Natural killer cell (primary cell): ENCODE measurements around the gene EPHA4. TPM values are rescaled to one million over a fixed set of nuclear protein-coding genes. Genes with fewer than 3 reads are reported as not detected.

Source experiments
- ATAC-seq, 3 donors: fragments of 150-1000 bp in 2 of 3; fragments of 200-7000 bp in 1 of 3; cut with Tn5 transposase; 1 replicate in 1 of 3; 2 replicates in 2 of 3; pipeline ENCODE4 v1.10.0; 2021; ENCODE audit warnings: mild to moderate bottlenecking in 2 of 3, moderate library complexity in 2 of 3
- DNase-seq, 2 donors: peaks; one replicate each; pipeline versions ENCODE4 v3.0.0 to v3.0.0-alpha.2; 2013 to 2021; ENCODE audit warnings: mixed read lengths in 1 of 2
- H3K27ac ChIP-seq: one replicate; pipeline ENCODE4 v1.5.1; 2013; ENCODE audit warnings: mild to moderate bottlenecking, low read length
- H3K27me3 ChIP-seq: one replicate; pipeline ENCODE4 v1.6.1; 2013; ENCODE audit warnings: low read length; ENCODE audit not compliant: control insufficient read depth, insufficient read depth
- H3K36me3 ChIP-seq: one replicate; pipeline ENCODE4 v1.6.1; 2013; ENCODE audit warnings: low read length; ENCODE audit not compliant: control insufficient read depth, insufficient read depth
- H3K4me1 ChIP-seq: one replicate; pipeline ENCODE4 v1.6.1; 2013; ENCODE audit warnings: low read length; ENCODE audit not compliant: control insufficient read depth, insufficient read depth
- H3K4me3 ChIP-seq: one replicate; pipeline ENCODE4 v1.5.1; 2013; ENCODE audit warnings: low read length
- H3K9me3 ChIP-seq: one replicate; pipeline ENCODE4 v1.6.1; 2013; ENCODE audit warnings: low read length; ENCODE audit not compliant: control insufficient read depth, insufficient read depth
- H3K27ac Mint-ChIP-seq, 2 donors: one replicate each; pipeline ENCODE4 v1.8.0; 2022; ENCODE audit warnings: mild to moderate bottlenecking in 2 of 2, mixed read lengths in 2 of 2, moderate library complexity in 1 of 2
- H3K27me3 Mint-ChIP-seq, 2 donors: one replicate each; pipeline ENCODE4 v1.8.0; 2022; ENCODE audit warnings: low read depth in 2 of 2, mixed read lengths in 2 of 2
- H3K36me3 Mint-ChIP-seq: one replicate; pipeline ENCODE4 v1.8.0; 2022; ENCODE audit warnings: mixed read lengths
- H3K4me1 Mint-ChIP-seq, 2 donors: one replicate each; pipeline ENCODE4 v1.8.0; 2022; ENCODE audit warnings: mixed read lengths in 2 of 2
- H3K4me3 Mint-ChIP-seq: one replicate; pipeline ENCODE4 v1.8.0; 2022; ENCODE audit warnings: mild to moderate bottlenecking, moderate library complexity, mixed read lengths
- H3K9me3 Mint-ChIP-seq, 2 donors: one replicate each; pipeline ENCODE4 v1.8.0; 2022; ENCODE audit warnings: mixed read lengths in 2 of 2
- WGBS: methylation state at CpG from one replicate; pipeline ENCODE4 v1.1.7; 2013; ENCODE audit warnings: missing lambda C conversion rate; ENCODE audit not compliant: insufficient coverage; 5-methylcytosine and 5-hydroxymethylcytosine counted together
- intact Hi-C: fragments of 100-400 bp; cut with micrococcal nuclease; formaldehyde crosslinking; loops from one replicate; pipeline ENCODE4 v1.14.2; 2022
- total RNA-seq, 4 donors: library from RNA; stranded (reverse); fragments of 120-200 nt in 1 of 4; gene quantifications; one replicate each; pipeline versions ENCODE4 v1.2.3 to v1.2.4, GENCODE V29; 2013 to 2022
- TF ChIP-seq, protein P1 (sequence below): fragments of 200-600 bp; IDR thresholded peaks from one replicate; pipeline ENCODE4 v1.8.0; 2022; ENCODE audit warnings: antibody characterized with exemption

EPHA4 gene
- total RNA-seq, 3 donors from 2014 or later (not counting 1 experiment from before 2014, with no cell fraction given): 27.2 to 48.6 (median 44.7) TPM

DNA sequence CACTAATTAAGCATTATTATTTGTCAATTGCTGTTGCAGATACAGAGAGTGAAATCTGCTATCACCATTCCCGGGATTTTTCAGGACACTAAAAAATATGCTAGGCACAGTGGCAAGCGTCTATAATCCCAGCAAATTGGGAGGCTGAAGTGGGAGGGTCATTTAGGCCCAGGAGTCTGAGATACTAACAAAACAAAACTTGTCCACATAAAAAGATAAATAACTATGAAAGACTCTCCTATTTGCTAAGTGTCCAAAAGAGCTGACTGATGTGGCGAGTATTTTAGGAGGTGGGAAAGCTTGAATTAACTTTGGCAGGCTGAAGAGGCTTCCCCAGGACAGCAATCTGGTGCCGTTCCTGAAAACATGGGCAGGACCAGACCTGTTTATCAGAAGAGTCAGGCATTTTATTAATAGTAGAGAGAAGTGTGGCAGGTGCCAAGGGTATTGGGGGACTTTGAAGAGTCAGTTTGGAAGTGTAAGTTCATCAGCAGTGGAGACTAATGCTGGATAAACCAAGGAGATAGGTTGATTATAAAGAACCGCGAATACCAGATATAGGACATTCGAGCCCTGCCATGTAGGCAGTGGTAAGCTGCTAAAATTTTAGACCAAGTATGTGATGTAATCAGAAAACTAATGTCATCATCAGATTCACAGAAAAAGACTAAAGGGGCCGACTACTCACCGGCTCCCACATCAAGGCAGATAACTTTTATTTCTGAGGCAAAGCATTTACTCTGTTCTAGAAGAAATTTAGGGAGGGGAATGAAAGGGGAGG lies 201.8 kb downstream of the EPHA4 start:
- Mint-ChIP-seq H3K27ac (no peak overlapping the region), H3K9me3 (no peaks in the 10 kb centered on the region), H3K4me1 (no peaks in the 10 kb centered on the region), H3K36me3 (no peaks in the 10 kb centered on the region), H3K4me3 (no peak overlapping the region), H3K27me3 (peaks cover 11 to 38% of the 10 kb centered on the region in 2 donors)
- Histone ChIP-seq H3K4me1 (no peaks in the 10 kb centered on the region), H3K27ac (no peak overlapping the region), H3K9me3 (no peaks in the 10 kb centered on the region), H3K4me3 (no peak overlapping the region), H3K36me3 (no peaks in the 10 kb centered on the region), H3K27me3 (no peaks in the 10 kb centered on the region)
- 88% methylated on average over 9 of the region's 9 CpGs for WGBS
- no peak for ATAC-seq
- TF ChIP-seq, protein P1, sequence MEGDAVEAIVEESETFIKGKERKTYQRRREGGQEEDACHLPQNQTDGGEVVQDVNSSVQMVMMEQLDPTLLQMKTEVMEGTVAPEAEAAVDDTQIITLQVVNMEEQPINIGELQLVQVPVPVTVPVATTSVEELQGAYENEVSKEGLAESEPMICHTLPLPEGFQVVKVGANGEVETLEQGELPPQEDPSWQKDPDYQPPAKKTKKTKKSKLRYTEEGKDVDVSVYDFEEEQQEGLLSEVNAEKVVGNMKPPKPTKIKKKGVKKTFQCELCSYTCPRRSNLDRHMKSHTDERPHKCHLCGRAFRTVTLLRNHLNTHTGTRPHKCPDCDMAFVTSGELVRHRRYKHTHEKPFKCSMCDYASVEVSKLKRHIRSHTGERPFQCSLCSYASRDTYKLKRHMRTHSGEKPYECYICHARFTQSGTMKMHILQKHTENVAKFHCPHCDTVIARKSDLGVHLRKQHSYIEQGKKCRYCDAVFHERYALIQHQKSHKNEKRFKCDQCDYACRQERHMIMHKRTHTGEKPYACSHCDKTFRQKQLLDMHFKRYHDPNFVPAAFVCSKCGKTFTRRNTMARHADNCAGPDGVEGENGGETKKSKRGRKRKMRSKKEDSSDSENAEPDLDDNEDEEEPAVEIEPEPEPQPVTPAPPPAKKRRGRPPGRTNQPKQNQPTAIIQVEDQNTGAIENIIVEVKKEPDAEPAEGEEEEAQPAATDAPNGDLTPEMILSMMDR: no peak
- DNase-seq: no peak
- intact Hi-C loops: no loop called here
